Ramos (cell line): Measurements from ENCODE around the gene KTN1.

Experiments used
- in situ Hi-C: fragments of 300-500 bp; cut with MboI; formaldehyde crosslinking; loops from one replicate; pipeline ENCODE4 v1.14.3; 2022; ENCODE audit warnings: low sequenced_read_pairs; ENCODE audit not compliant: unreplicated experiment

KTN1 gene

GRCh38 chr14:55579724-55580469, at the start of gene KTN1:
Gene KTN1 (plus strand): TSS chr14:55580207. CDS start chr14:55612049, 31,842 bp downstream.
- in situ Hi-C loops, result no loop called here

DNA sequence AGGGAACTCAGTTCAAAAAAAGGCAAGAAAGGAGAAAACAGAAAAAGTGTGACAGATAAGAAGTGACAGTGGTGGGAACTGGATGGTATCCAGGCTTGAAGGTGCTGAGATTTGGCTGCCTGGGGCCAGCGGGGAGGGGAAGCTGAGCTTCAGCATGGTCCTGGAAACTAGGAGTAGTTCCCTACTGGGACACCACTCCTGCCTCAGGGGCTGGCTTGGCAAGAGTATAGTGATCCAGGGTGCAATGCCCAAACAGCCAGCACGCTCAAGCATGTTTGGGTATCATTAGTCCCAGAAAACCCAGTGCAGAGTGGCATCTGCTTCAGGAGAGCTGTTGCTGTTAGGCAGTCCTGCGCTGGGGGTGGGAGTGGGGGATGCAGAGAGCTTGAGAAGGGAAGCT, 49.5 kb upstream of the KTN1 start:
- in situ Hi-C loops, result no loop called here

DNA sequence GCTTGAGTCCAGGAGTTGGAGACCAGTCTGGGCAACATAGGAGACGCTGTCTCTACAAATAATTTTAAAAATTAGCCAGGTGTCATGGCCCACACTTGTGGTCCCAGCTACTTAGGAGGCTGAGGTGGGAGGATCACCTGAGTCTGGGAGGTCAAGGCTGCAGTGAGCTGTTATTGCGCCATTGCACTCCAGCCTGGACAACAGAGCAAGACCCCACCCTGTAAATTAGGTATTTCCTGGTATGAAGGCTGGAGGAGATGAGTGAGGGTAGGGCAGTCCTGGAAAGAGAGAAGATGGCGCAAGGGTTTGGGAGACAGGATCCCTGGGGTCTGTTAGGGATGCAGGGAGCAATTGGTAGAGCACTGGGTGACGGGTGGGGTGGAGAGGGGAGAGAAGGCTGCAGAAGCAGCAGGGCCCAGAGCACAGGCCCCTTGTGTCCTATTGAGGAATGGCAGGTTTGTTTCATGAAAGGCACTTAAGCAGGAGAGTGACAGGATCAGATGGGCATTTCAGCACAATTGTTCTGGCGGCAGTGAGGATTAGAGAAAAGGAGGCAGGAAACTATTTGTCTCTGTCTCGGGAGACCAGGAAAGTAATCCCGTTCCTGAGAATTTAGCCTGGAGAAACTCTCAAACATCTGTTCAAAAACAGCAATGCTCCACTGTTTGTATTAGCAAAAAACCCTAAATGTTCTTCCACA, 47.2 kb upstream of the KTN1 start:
- in situ Hi-C loops, result no loop called here

DNA sequence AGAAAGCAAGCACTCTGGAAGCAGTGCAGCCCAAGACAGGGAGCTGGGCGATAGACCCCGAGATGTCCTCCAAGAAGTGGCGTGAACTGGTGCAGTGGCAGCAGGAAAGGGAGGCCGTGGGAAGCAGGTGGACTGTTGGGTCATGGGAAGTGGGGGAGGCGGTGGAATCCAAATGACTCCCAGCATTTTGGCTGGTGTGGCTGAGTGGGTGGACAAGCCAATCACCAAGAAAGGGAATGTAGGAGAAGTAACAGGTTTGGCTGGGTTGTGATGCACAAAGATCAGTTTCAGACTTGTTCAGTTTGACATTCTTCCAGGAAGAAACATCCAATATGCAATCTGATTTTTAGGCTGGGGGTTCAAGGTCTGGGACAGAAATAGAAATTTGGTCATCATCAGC, 46.0 kb upstream of the KTN1 start:
- in situ Hi-C loops, result no loop called here

DNA sequence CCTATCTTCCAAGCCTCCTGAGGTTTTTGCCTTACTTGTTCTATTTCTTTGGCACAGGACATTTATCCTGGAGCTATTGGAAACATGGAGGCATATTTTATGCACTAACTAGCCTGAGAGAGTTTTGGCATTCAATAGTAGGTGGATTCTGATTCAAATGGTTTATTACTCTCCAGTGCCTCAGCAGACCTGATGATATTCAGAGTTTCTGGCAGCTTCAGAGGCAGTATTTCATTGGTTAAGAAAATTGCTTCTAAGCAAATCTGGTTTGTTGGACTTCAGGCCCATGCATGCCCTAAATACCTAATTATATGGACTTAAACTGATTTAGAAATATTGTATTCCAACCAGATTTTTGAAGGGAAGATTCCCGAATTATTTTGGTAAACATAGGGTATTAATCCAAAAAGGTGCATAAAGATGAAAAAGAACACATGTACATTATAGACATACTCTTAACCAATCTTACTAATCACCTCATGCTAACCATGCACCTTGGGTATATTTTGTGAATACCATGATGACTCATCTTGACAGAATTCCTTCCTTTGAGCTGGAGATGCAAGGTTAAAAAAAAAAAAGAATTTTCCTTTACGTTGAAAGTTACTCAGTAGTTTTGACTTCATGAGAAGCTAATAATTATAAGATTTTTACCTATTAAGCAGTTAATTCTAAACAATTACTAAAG, 44.3 kb upstream of the KTN1 start:
- in situ Hi-C loops, result no loop called here

GRCh38 chr14:55536204-55536708, 43.8 kb upstream of the KTN1 start:
- in situ Hi-C loops, result no loop called here

GRCh38 chr14:55537782-55538181, 42.2 kb upstream of the KTN1 start:
- in situ Hi-C loops, result no loop called here

DNA sequence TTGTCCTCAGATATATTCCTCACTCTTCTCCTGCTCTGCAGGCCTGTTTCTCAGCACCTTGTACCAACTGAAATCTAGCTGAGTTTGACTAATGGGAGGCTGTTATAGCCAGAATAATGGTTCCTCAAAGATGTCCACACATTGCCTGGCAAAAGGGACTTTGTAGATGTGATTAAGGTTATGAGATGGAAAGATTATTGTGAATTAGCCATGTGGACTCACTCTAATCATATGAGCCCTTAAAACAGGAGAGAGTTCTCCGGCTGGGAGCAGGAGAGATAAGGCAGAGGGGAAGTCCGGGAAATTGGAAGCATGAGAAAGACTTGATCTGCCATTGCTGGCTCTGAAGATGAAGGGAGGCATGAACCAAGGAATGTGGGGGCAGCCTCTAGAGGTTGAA, 40.0 kb upstream of the KTN1 start:
- in situ Hi-C loops, result no loop called here

GRCh38 chr14:55540847-55541773, 38.9 kb upstream of the KTN1 start:
- in situ Hi-C loops, result no loop called here

GRCh38 chr14:55545779-55546178, 34.2 kb upstream of the KTN1 start:
- in situ Hi-C loops, result no loop called here

DNA sequence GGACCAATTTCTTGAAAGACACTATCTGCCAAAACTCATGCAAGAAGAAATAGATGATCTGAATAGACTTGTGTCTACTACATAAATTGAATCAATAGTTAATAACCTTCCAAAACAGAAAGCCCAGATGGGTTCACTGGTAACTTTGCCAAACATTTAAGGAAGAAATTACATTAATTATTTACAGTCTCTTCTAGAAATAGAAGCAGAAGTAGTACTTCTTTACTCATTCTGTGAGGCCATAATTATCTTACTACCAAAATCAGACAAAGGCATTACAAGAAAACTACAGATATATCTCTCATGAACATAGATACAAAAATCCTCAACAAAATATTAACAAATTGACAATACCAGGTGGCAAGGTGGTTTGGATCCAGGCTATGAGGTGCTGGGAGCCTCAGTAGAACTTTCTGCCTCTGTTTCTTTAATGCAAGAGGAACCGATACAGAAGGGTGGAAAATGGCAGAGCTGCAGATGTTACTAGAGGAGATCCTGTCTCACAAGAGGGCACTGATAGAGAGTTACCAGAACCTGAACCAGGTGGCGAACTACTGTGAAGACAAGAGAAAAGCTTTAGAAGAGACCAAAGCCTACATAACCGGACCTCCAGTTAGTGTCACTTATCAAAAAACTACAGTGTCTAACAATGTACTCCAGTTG, 33.7 kb upstream of the KTN1 start:
- in situ Hi-C loops, result no loop called here

DNA sequence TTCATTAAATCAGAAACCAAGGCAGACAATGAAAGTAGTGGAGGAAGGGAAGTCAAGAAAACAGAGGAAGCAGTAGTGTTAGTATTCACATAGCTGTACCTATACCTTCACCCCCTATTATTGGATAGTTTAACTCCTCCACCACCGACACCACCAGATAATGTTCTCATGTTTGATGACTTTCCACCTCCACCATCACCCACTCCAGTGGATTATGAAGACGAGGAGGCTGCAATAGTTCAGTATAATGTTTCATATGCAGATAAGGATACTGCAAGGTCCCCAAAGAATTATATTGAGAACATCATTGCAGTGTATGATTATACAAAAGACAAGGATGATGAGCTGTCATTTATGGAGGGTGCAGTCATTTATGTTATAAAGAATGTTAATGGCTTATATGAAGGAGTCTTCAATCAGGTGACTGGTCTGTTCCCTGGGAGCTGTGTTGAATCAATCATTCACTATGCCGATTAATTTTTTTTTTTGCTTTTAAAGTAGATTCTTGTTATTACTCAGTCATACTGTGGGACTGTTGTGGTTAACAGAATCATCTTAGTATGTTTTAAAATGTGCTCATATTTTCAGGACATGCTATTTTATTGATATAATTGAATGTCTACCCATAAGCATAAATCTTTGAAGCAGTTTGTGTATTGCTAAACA, 32.2 kb upstream of the KTN1 start:
- in situ Hi-C loops, result no loop called here

DNA sequence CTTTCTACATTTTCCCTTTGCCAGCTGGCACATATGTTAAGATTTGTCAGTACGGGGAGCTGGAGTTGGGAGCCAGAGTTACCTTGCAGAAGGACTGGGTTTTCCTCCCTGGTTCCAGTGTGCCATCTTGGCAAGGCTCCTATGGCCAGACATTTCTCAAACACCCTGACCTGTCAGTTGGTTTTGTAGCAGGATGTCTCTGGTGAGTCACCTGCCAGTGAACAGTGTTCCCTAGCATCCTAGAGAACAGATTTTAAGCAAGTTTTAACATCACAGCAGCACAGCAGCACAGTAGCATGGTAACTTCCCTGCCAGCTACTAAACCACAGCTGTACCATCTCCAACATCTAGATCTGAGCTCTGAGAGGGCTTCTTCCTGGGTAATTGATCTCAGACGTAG, 26.2 kb upstream of the KTN1 start:
- in situ Hi-C loops, result no loop called here

GRCh38 chr14:55556929-55557623, 22.9 kb upstream of the KTN1 start:
- in situ Hi-C loops, result no loop called here

GRCh38 chr14:55562135-55562534, 17.9 kb upstream of the KTN1 start:
- in situ Hi-C loops, result no loop called here

- in situ Hi-C loops, result no loop called here
Measured at GRCh38 chr14:55568618-55569017, 11.4 kb upstream of the KTN1 start.

DNA sequence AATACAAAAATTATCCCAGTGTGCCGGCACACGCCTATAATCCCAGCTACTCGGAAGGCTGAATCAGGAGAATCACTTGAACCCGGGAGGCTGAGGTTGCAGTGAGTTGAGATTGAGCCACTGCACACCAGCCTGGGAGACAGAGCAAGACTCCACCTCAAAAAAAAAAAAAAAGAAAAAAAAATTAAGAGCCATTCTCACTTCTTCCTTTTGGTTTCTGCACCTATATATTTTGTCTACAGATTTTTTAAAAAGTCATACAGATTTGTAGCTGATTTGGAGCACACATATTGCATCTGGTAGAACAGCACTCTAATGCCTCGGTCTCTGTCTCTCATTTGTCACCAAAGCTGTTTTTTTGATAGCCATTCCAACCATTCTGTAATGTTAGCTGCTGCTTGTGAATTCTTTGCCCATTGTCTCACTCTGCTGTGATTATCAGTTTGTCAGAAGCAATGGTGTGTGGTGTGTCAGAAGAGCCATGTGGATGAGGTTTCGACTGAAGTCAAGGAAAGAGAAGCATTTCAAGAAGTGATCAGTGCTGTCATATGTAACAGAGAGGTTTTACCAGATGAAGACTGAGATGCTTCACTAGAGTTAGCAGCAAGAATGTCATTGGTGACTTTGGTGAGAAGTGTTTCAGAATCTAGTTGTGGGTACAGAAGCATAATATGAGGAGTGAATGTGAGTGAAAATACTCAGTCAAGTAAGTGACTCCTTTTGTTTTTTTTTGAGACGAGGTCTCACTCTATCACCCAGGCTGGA, 8.7 kb upstream of the KTN1 start:
- in situ Hi-C loops, result no loop called here

GRCh38 chr14:55572578-55572977, 7.4 kb upstream of the KTN1 start:
- in situ Hi-C loops, result no loop called here
